ENCODE measurements around the gene EGLN1. TPM values are rescaled to one million over a fixed set of nuclear protein-coding genes. Genes with fewer than 3 reads are reported as not detected.

Gene EGLN1
- total and polyA plus RNA-seq, 2 of the 8 experiments (the other 6 are each of a cell fraction or from before 2014, with no cell fraction given): 4.0 to 6.4 TPM

GRCh38 chr1:231418101-231418740 is 3.9 kb downstream of the EGLN1 start:
- Histone ChIP-seq H3K27me3 (replicated peaks in 1 of 4; ENCODE audit: control insufficient read depth in 3 of 4, extremely low read depth in 1 of 4, insufficient read depth in 3 of 4, low read length in 3 of 4) (peaks cover 10 to 37% (median 28%) of the 10 kb centered on the region in 4 experiments), H3K4me1 (replicated peaks in 1 of 4; ENCODE audit: control insufficient read depth in 3 of 4, insufficient read depth in 4 of 4, low read length in 3 of 4) (peaks cover 0 to 12% (median 0%) of the 10 kb centered on the region in 4 experiments; a peak in 4 of 7 replicates), H2AK5ac (ENCODE audit: low read depth, low read length) (no peak overlapping the region), H3K56ac (replicated peaks; ENCODE audit: insufficient read length, low read depth, low read length) (no peak overlapping the region), H3K79me1 (ENCODE audit: low read depth, low read length) (no peaks in the 10 kb centered on the region; the same call in 1 of the 2 replicates), H4K8ac (ENCODE audit: extremely low read depth, insufficient read depth, low read length) (no peak overlapping the region), H2BK20ac (ENCODE audit: low read length) (no peak overlapping the region), H3K36me3 (ENCODE audit: control insufficient read depth in 2 of 4, insufficient read depth in 4 of 4, low read length in 3 of 4) (no peaks in the 10 kb centered on the region), H3K9ac (replicated peaks in 1 of 4; ENCODE audit: extremely low read depth in 1 of 4, low read depth in 3 of 4, low read length in 3 of 4) (no peak overlapping the region), H4K5ac (ENCODE audit: insufficient read length, low read depth, low read length) (no peak overlapping the region), H3K27ac (ENCODE audit: low read depth, low read length) (no peak overlapping the region), H3K18ac (ENCODE audit: extremely low read depth, low read length) (no peak overlapping the region), H4K20me1 (replicated peaks in 1 of 2; ENCODE audit: control insufficient read depth in 1 of 2, insufficient read depth in 2 of 2, low read length in 2 of 2) (peaks cover 5 to 17% of the 10 kb centered on the region in 2 experiments), H3K79me2 (ENCODE audit: control insufficient read depth in 1 of 2, insufficient read depth in 2 of 2, low read length in 2 of 2) (peaks cover 0 to 13% of the 10 kb centered on the region in 2 experiments; a peak in 2 of 4 replicates), H3K14ac (ENCODE audit: insufficient read length) (no peak overlapping the region), H2AFZ (ENCODE audit: low read length) (no peak overlapping the region), H2BK5ac (ENCODE audit: low read depth, low read length) (no peak overlapping the region), H2BK15ac (ENCODE audit: low read length) (no peak overlapping the region), H2BK12ac (ENCODE audit: low read depth, low read length) (no peak overlapping the region), H3K23ac (ENCODE audit: insufficient read length) (no peak overlapping the region), H3K23me2 (ENCODE audit: low read depth, low read length) (peaks cover 10% of the 10 kb centered on the region), H3K4me2 (ENCODE audit: insufficient read depth in 1 of 2, low read depth in 2 of 2, low read length in 2 of 2) (no peak overlapping the region), H3K4me3 (ENCODE audit: extremely low read depth in 1 of 4, insufficient read depth in 2 of 4, low read depth in 3 of 4, low read length in 4 of 4) (no peak overlapping the region), H2BK120ac (replicated peaks; ENCODE audit: low read depth, low read length) (no peak overlapping the region), H4K91ac (replicated peaks; ENCODE audit: insufficient read length, low read length) (no peak overlapping the region), H3K9me3 (ENCODE audit: insufficient read depth in 2 of 2, low read depth in 1 of 2, low read length in 1 of 2) (no peaks in the 10 kb centered on the region), H3K4ac (replicated peaks; ENCODE audit: insufficient read length, low read depth, low read length) (no peak overlapping the region)
- no peak for TF ChIP-seq SAP30 (IDR thresholded peaks at IDR 0.05; ENCODE audit: insufficient read depth, insufficient replicate concordance, low read length)
- TF ChIP-seq RNF2 (IDR thresholded peaks at IDR 0.05; ENCODE audit: borderline replicate concordance, low read depth, low read length, missing control alignments, poor library complexity, severe bottlenecking): no peak
- TF ChIP-seq RAD21 (IDR thresholded peaks at IDR 0.05 in 1 of 2, conservative IDR thresholded peaks at IDR 0.05 in 1 of 2; ENCODE audit: low read depth in 2 of 2, low read length in 2 of 2): no peak
- TF ChIP-seq CTCF (IDR thresholded peaks at IDR 0.05; ENCODE audit: control extremely low read depth in 1 of 3, insufficient read depth in 1 of 3, low read depth in 1 of 3, low read length in 3 of 3): no peak
- 93% methylated on average over 4 of the region's 4 CpGs; no CpG with 5 or more reads in 1 of the 2 experiments for WGBS, 2 experiments (ENCODE audit: extremely low coverage in 1 of 2, insufficient coverage in 1 of 2, insufficient read length in 1 of 2, insufficient replicate concordance in 2 of 2, low coverage in 1 of 2, low lambda C conversion rate in 2 of 2, missing lambda C conversion rate in 1 of 2)
- ChIA-PET POLR2A (ENCODE audit: partially characterized antibody) (no interaction called here), CTCF (ENCODE audit: partially characterized antibody) (no interaction called here)
- DNase-seq (ENCODE audit: low read depth in 1 of 2, low spot score in 2 of 2): no peak
- no peak for FAIRE-seq

Data from H1 (cell line).